Ovary (tissue), 9 donors: Measurements from ENCODE around the gene ELOA. TPM values are rescaled to one million over a fixed set of nuclear protein-coding genes. Genes with fewer than 3 reads are reported as not detected.

ENCODE experiments used
- DNase-seq, 5 donors: peaks; one replicate each; pipeline ENCODE4 v3.0.0-alpha.2; 2019 to 2020
- H3K27ac ChIP-seq, 2 donors: fragments of 200-600 bp; one replicate each; pipeline versions ENCODE4 v1.5.1 to v1.8.0; 2019 to 2022
- H3K27me3 ChIP-seq: fragments of 200-600 bp; one replicate; pipeline ENCODE4 v1.8.0; 2022
- H3K36me3 ChIP-seq: fragments of 200-600 bp; sonication (generic); one replicate; pipeline ENCODE4 v1.5.1; 2019
- H3K4me1 ChIP-seq: one replicate; pipeline ENCODE4 v1.8.1; 2013; ENCODE audit warnings: mild to moderate bottlenecking, moderate library complexity; ENCODE audit not compliant: insufficient read depth
- H3K4me3 ChIP-seq: fragments of 200-600 bp; sonication (generic); one replicate; pipeline ENCODE4 v1.5.1; 2017
- H3K9me3 ChIP-seq, 2 donors: fragments of 200-600 bp in 1 of 2; sonication (generic) in 1 of 2; one replicate each; pipeline versions ENCODE4 v1.5.1 to v1.8.1; 2013 to 2019; ENCODE audit warnings: mild to moderate bottlenecking in 1 of 2, moderate library complexity in 1 of 2
- EP300 ChIP-seq: sonication (generic); formaldehyde crosslinking; IDR thresholded peaks from one replicate; pipeline ENCODE4 v1.6.1; 2017; ENCODE audit warnings: antibody characterized with exemption
- POLR2A ChIP-seq: fragments of 450-650 bp; IDR thresholded peaks from one replicate; pipeline ENCODE4 v1.6.1; 2017; ENCODE audit warnings: antibody characterized with exemption, mild to moderate bottlenecking, moderate library complexity
- WGBS, 3 donors: extraction: QIAGEN DNeasy Blood & Tissue Kit in 1 of 3; methylation state at CpG; one replicate each; pipeline versions ENCODE4 v1.1.5 to v1.1.7; 2013 to 2017; 5-methylcytosine and 5-hydroxymethylcytosine counted together
- intact Hi-C, 4 donors: fragments of 100-400 bp; cut with DNase I; formaldehyde crosslinking; loops; one replicate each; pipeline versions ENCODE4 v1.11.0 to v1.15.1; 2022 to 2023
- polyA plus RNA-seq, 2 donors: library from polyadenylated mRNA; stranded (reverse); fragments of 200-250 nt in 1 of 2; fragments of 350-450 nt in 1 of 2; fragmentation: Illumina TruSeq in 1 of 2; extraction: RNeasy Lipid Tissue Mini Kit (QIAGEN cat#74804) in 1 of 2; gene quantifications; one replicate each; pipeline ENCODE4 v1.2.3, GENCODE V29; 2013 to 2014
- total RNA-seq, 7 donors: library from RNA; depleted of rRNA in 2 of 7; stranded (reverse); fragments of >200 nt in 2 of 7; fragmentation: NEBNext Ultra II Directional in 3 of 7; extraction: Animal tissue kit (Norgen Biotek cat#: 25700) in 3 of 7; gene quantifications; one replicate each; pipeline versions ENCODE4 v1.1.0 to v1.2.4, GENCODE V29; 2016 to 2023
- TF ChIP-seq, protein P1 (sequence below), 3 donors: fragments of 450-650 bp in 2 of 3; fragments of 200-600 bp in 1 of 3; IDR thresholded peaks; one replicate each; pipeline versions ENCODE4 v1.5.1 to v1.8.0; 2016 to 2022; ENCODE audit warnings: antibody characterized with exemption in 3 of 3, mild to moderate bottlenecking in 1 of 3
- donor health status: DM: no; HTN: no; CAD: no; lungs with moderate emphysema.
- donor health status: DM: no; HTN: no; CAD: no.
- donor health status: Bipolar disorder and iron deficiency.
- donor health status: DM: yes; HTN: yes; CAD: no.
- donor health status: DM: no; HTN: no; CAD: no.
- donor health status: DM: yes; HTN: yes; CAD: no.

ELOA gene
- total and polyA plus RNA-seq, 9 donors: 13.0 to 38.0 (median 27.3) TPM

DNA sequence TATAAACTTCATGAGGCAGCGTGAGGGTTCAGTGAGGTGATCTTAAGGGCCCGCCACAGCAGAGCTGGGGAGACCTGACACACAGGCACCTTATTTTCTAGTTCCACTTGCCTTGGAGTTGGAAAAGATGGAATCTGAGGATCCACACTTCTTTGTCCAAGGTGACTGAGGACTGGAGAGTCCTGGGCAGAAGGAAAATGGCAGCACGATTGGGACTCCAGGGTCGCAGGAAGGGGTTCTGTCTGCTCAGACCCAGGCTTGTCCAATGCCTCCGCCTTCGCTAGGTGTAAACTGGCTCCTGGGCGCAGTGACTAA lies 55.9 kb downstream of the ELOA start:
- H3K4me3 ChIP-seq: no peak overlapping the region
- intact Hi-C loops: no loop called here
- 83 to 93% (median 84%) methylated on average over 6 to 7 of the region's 7 CpGs for WGBS, 3 donors
- no peaks in the 10 kb centered on the region for H3K36me3 ChIP-seq
- H3K4me1 ChIP-seq: peaks cover 19% of the 10 kb centered on the region
- DNase-seq: no peak
- no peak for TF ChIP-seq POLR2A
- TF ChIP-seq EP300: no peak
- TF ChIP-seq, protein P1, sequence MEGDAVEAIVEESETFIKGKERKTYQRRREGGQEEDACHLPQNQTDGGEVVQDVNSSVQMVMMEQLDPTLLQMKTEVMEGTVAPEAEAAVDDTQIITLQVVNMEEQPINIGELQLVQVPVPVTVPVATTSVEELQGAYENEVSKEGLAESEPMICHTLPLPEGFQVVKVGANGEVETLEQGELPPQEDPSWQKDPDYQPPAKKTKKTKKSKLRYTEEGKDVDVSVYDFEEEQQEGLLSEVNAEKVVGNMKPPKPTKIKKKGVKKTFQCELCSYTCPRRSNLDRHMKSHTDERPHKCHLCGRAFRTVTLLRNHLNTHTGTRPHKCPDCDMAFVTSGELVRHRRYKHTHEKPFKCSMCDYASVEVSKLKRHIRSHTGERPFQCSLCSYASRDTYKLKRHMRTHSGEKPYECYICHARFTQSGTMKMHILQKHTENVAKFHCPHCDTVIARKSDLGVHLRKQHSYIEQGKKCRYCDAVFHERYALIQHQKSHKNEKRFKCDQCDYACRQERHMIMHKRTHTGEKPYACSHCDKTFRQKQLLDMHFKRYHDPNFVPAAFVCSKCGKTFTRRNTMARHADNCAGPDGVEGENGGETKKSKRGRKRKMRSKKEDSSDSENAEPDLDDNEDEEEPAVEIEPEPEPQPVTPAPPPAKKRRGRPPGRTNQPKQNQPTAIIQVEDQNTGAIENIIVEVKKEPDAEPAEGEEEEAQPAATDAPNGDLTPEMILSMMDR (IDR thresholded peaks at IDR 0.05): no peak
- H3K27me3 ChIP-seq: no peaks in the 10 kb centered on the region
- H3K9me3 ChIP-seq: no peaks in the 10 kb centered on the region
- no peak overlapping the region for H3K27ac ChIP-seq

DNA sequence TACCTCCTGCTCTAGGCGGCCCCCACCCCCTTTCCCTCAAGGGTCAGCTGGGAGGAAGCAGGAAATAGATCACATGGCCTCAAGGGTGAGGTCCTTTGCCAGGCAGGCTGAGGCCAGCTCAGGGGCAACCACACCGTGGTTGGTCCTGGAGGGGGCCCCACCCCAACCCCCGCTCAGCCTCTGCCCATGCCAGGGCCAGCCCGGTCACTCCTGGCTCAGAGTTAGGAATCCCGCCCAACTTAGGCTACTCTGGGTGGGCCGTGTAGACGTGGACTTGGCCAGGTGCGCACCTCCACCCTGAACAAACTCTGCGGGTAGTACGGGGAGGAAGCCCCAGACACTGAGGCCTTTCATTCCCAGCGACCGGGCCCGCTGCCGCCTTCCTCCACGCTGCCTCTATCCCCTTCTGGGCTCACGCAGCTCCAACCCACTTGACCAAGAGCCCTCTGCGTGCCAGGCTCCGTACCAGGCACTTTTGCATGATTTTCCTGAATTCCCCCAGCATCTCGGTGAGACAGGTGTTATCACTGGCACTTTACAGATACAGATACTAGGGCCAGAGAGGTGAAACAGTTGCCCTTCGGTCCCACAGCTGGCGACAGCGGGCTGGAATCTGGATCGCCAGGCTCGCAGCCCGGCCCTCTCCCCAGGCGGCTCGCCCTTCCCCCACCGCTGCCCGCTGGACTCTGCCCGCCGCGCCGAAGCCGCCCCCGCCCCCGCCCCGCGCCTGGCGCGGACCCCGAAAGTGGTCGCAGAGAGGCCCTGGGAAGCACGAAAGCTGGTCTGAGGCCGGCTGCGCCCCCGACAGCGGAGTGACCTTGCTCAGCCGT lies 56.5 kb downstream of the ELOA start:
- WGBS, 3 donors: 7 to 9% (median 8%) methylated on average over 39 to 48 of the region's 48 CpGs
- intact Hi-C loops: no loop called here
- no peak for TF ChIP-seq EP300
- TF ChIP-seq POLR2A: no peak
- TF ChIP-seq, protein P1 (IDR thresholded peaks at IDR 0.05): no peak

GRCh38 chr1:23800400-23801337 lies 57.4 kb downstream of the ELOA start, which contains the start of gene GALE:
GALE (minus strand) TSS chr1:23800754; CDS start chr1:23799007, 1,747 bp downstream.
- peak; percentile 97 to 99 (median 97) for DNase-seq
- Histone ChIP-seq H3K4me1 (peaks cover 17% of the 10 kb centered on the region), H3K27ac (peak within 1 kb of the TSS; percentile 77 to 80), H3K4me3 (peak within 1 kb of the TSS; percentile 78), H3K36me3 (no peaks in the 10 kb centered on the region), H3K9me3 (no peaks in the 10 kb centered on the region), H3K27me3 (no peaks in the 10 kb centered on the region)
- peak; percentile 70 for TF ChIP-seq POLR2A
- TF ChIP-seq, protein P1 (IDR thresholded peaks at IDR 0.05): no peak
- TF ChIP-seq EP300: no peak
- intact Hi-C loops: no loop called here
- WGBS, 3 donors: 0 to 1% (median 0%) methylated on average over 50 to 82 of the region's 82 CpGs

More for the DNA sequence above, 56.5 kb downstream of the ELOA start:
- Histone ChIP-seq H3K27me3 (no peaks in the 10 kb centered on the region), H3K4me1 (peaks cover 19% of the 10 kb centered on the region), H3K36me3 (no peaks in the 10 kb centered on the region), H3K9me3 (no peaks in the 10 kb centered on the region), H3K27ac (peak overlapping the region; percentile 22 to 80), H3K4me3 (peak overlapping the region; percentile 78)
- peak in 4 of 5 donors; percentile 49 to 67 (median 57) for DNase-seq

DNA sequence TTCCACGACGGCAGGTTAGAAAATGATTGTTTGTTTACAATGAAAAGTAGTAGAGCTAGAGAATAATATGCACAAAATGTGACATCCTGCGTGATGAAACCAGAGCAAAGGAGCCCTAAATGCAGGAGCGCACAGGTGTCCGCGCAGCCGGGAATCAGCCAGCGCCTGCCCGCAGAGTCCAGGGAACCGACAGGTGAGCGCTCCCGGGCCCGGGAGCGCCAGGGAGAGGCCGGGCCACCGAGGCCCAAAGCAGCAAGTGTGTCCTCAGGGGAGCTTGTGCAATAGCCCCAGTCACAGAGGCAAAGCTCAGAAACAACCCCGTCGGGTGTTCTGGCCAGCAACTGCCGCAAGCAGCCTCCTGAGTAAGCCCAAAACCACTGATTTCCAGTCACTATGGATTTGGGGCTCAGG lies 58.1 kb downstream of the ELOA start:
- no peaks in the 10 kb centered on the region for H3K36me3 ChIP-seq
- DNase-seq: no peak
- peak overlapping the region; percentile 77 to 80 for H3K27ac ChIP-seq
- H3K9me3 ChIP-seq: no peaks in the 10 kb centered on the region
- H3K4me1 ChIP-seq: peaks cover 11% of the 10 kb centered on the region
- peak overlapping the region; percentile 78 for H3K4me3 ChIP-seq
- TF ChIP-seq POLR2A (no peak), EP300 (no peak)
- TF ChIP-seq, protein P1 (IDR thresholded peaks at IDR 0.05): no peak
- 25 to 26% (median 26%) methylated on average over 19 of the region's 19 CpGs for WGBS, 3 donors
- intact Hi-C loops: no loop called here
- no peaks in the 10 kb centered on the region for H3K27me3 ChIP-seq
